Measurements from ENCODE around the gene FBXO22. TPM values are rescaled to one million over a fixed set of nuclear protein-coding genes. Genes with fewer than 3 reads are reported as not detected.
"Not testable (repeated sequence)": the region's sequence is repeated elsewhere in the genome, so short reads cannot be mapped to it uniquely, and the experiment has no call there.

The FBXO22 gene
- total RNA-seq, 1 donor from 2014 or later = 59.8 TPM

GRCh38 chr15:75905231-75905630 is 1.6 kb downstream of the FBXO22 start:
- TF ChIP-seq, protein P1, sequence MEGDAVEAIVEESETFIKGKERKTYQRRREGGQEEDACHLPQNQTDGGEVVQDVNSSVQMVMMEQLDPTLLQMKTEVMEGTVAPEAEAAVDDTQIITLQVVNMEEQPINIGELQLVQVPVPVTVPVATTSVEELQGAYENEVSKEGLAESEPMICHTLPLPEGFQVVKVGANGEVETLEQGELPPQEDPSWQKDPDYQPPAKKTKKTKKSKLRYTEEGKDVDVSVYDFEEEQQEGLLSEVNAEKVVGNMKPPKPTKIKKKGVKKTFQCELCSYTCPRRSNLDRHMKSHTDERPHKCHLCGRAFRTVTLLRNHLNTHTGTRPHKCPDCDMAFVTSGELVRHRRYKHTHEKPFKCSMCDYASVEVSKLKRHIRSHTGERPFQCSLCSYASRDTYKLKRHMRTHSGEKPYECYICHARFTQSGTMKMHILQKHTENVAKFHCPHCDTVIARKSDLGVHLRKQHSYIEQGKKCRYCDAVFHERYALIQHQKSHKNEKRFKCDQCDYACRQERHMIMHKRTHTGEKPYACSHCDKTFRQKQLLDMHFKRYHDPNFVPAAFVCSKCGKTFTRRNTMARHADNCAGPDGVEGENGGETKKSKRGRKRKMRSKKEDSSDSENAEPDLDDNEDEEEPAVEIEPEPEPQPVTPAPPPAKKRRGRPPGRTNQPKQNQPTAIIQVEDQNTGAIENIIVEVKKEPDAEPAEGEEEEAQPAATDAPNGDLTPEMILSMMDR (IDR thresholded peaks at IDR 0.05; ENCODE audit: insufficient read depth, low read length, severe bottlenecking) = no peak

DNA sequence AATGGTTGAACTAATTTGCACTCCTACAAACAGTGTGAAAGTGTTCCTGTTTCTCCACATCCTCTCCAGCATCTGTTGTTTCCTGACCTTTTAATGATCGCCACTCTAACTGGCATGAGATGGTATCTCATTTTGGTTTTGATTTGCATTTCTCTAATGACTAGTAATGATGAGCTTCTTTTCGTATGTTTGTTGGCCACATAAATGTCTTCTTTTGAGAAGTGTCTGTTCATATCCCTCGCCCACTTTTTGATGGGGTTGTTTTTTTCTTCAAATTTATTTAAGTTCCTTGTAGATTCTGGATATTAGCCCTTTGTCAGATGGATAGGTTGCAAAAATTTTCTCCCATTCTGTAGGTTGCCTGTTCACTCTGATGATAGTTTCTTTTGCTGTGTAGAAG is 6.7 kb downstream of the FBXO22 start:
- not testable (repeated sequence) for H3K36me3 ChIP-seq (ENCODE audit: control insufficient read depth, insufficient read depth, low read length); H3K4me3 ChIP-seq (ENCODE audit: low read depth, low read length); H3K27me3 ChIP-seq (ENCODE audit: control insufficient read depth, insufficient read depth, low read length); DNase-seq (ENCODE audit: low read depth); FAIRE-seq

More at GRCh38 chr15:75905231-75905630, 1.6 kb downstream of the FBXO22 start:
- FAIRE-seq (no peak), DNase-seq (ENCODE audit: low read depth) (no peak)
- Histone ChIP-seq H3K4me3 (ENCODE audit: low read depth, low read length) (no peak overlapping the region), H3K27me3 (ENCODE audit: control insufficient read depth, insufficient read depth, low read length) (no peaks in the 10 kb centered on the region), H3K36me3 (ENCODE audit: control insufficient read depth, insufficient read depth, low read length) (peaks cover 8% of the 10 kb centered on the region)

- DNase-seq (ENCODE audit: low read depth) (no peak), FAIRE-seq (no peak)
- H3K36me3 ChIP-seq (ENCODE audit: control insufficient read depth, insufficient read depth, low read length) = peaks cover 11% of the 10 kb centered on the region
- H3K27me3 ChIP-seq (ENCODE audit: control insufficient read depth, insufficient read depth, low read length) = no peaks in the 10 kb centered on the region
- TF ChIP-seq, protein P1 (IDR thresholded peaks at IDR 0.05; ENCODE audit: insufficient read depth, low read length, severe bottlenecking) = no peak
- no peak overlapping the region for H3K4me3 ChIP-seq (ENCODE audit: low read depth, low read length)
Measured at GRCh38 chr15:75916978-75917377, 13.3 kb downstream of the FBXO22 start.

DNA sequence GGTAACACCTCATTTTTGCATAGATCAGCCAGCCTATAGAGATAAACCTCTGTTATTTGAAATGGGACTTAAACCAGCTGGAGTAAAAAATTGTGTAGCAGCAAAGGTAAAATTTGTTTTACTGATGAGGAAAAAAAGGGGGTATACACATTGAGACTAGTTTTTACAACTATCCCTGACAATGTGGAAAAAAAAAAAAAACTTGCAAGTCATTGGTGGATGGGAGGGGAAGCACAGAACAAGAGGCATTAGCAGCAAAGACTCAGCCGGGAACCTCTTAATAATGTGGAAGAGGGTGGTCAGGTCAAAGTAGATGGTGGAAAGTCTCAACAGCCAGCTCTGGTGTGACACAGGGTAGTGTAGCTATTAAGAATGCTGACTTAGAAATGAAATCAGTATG is 14.5 kb downstream of the FBXO22 start:
- H3K27me3 ChIP-seq (ENCODE audit: control insufficient read depth, insufficient read depth, low read length) = no peaks in the 10 kb centered on the region
- no peak for DNase-seq (ENCODE audit: low read depth)
- H3K36me3 ChIP-seq (ENCODE audit: control insufficient read depth, insufficient read depth, low read length) = peaks cover 11% of the 10 kb centered on the region
- FAIRE-seq = no peak
- no peak overlapping the region for H3K4me3 ChIP-seq (ENCODE audit: low read depth, low read length)
- TF ChIP-seq, protein P1 (IDR thresholded peaks at IDR 0.05; ENCODE audit: insufficient read depth, low read length, severe bottlenecking) = no peak

GRCh38 chr15:75920079-75920478 is 16.4 kb downstream of the FBXO22 start:
- peaks cover 9% of the 10 kb centered on the region for H3K36me3 ChIP-seq (ENCODE audit: control insufficient read depth, insufficient read depth, low read length)
- FAIRE-seq = no peak
- TF ChIP-seq, protein P1 (IDR thresholded peaks at IDR 0.05; ENCODE audit: insufficient read depth, low read length, severe bottlenecking) = no peak
- H3K4me3 ChIP-seq (ENCODE audit: low read depth, low read length) = no peak overlapping the region
- no peak for DNase-seq (ENCODE audit: low read depth)
- no peaks in the 10 kb centered on the region for H3K27me3 ChIP-seq (ENCODE audit: control insufficient read depth, insufficient read depth, low read length)

- TF ChIP-seq, protein P1 (IDR thresholded peaks at IDR 0.05; ENCODE audit: insufficient read depth, low read length, severe bottlenecking) = peak; percentile 30
- Histone ChIP-seq H3K36me3 (ENCODE audit: control insufficient read depth, insufficient read depth, low read length) (peaks cover 7% of the 10 kb centered on the region), H3K27me3 (ENCODE audit: control insufficient read depth, insufficient read depth, low read length) (no peaks in the 10 kb centered on the region), H3K4me3 (ENCODE audit: low read depth, low read length) (no peak overlapping the region)
- DNase-seq (ENCODE audit: low read depth) (peak; percentile 93), FAIRE-seq (peak; percentile 88)
Measured at GRCh38 chr15:75921732-75922703, 18.3 kb downstream of the FBXO22 start.

Measured in bronchial epithelial cell (primary cell).